NB4 (cell line): ENCODE data around the gene PNPT1.

Experiments used
- CTCF ChIP-seq: IDR thresholded peaks from one replicate; pipeline ENCODE4 v1.5.1; 2012; ENCODE audit warnings: low read depth, low read length
- MYC ChIP-seq: IDR thresholded peaks from 2 replicates; pipeline ENCODE4 v1.6.1; 2011; ENCODE audit warnings: low read depth, low read length
- POLR2A ChIP-seq: IDR thresholded peaks from 2 replicates; pipeline ENCODE4 v1.6.1; 2011; ENCODE audit warnings: mild to moderate bottlenecking; ENCODE audit not compliant: insufficient read length; ENCODE audit errors: extremely low read depth

GRCh38 chr2:55672630-55673029, 21.0 kb downstream of the PNPT1 start:
- no peak for TF ChIP-seq CTCF
- no peak for TF ChIP-seq MYC
- no peak for TF ChIP-seq POLR2A
